Left lung (tissue), 10 donors: ENCODE results near the gene SHISA5. TPM values are rescaled to one million over a fixed set of nuclear protein-coding genes. Genes with fewer than 3 reads are reported as not detected.

Source experiments
- ATAC-seq: fragments of 200-7000 bp; cut with Tn5 transposase; one replicate; pipeline ENCODE4 v1.9.1; 2020; ENCODE audit warnings: moderate library complexity
- DNase-seq, 4 donors: peaks; one replicate each; pipeline ENCODE4 v3.0.0-alpha.2; 2013 to 2020
- H3K27ac ChIP-seq, 2 donors: fragments of 200-600 bp; sonication (generic) in 1 of 2; one replicate each; pipeline versions ENCODE4 v1.5.0 to v1.8.0; 2020 to 2021
- H3K27me3 ChIP-seq, 2 donors: fragments of 200-600 bp; sonication (generic) in 1 of 2; one replicate each; pipeline versions ENCODE4 v1.5.0 to v1.8.0; 2020 to 2021
- H3K36me3 ChIP-seq, 2 donors: fragments of 200-600 bp; sonication (generic) in 1 of 2; one replicate each; pipeline versions ENCODE4 v1.5.0 to v1.8.0; 2020 to 2021
- H3K4me1 ChIP-seq, 2 donors: fragments of 200-600 bp; one replicate each; pipeline ENCODE4 v1.8.0; 2021
- H3K4me3 ChIP-seq, 2 donors: fragments of 200-600 bp; sonication (generic) in 1 of 2; one replicate each; pipeline versions ENCODE4 v1.5.0 to v1.8.0; 2020 to 2021; ENCODE audit warnings: mild to moderate bottlenecking in 1 of 2
- H3K9me3 ChIP-seq, 2 donors: fragments of 200-600 bp; sonication (generic) in 1 of 2; one replicate each; pipeline versions ENCODE4 v1.5.0 to v1.8.0; 2020 to 2021
- CTCF ChIP-seq, 2 donors: fragments of 200-600 bp; sonication (generic) in 1 of 2; IDR thresholded peaks; one replicate each; pipeline versions ENCODE4 v1.5.0 to v1.8.0; 2021; ENCODE audit warnings: antibody characterized with exemption in 2 of 2
- intact Hi-C, 2 donors: fragments of 100-400 bp; cut with DNase I; formaldehyde crosslinking; loops; one replicate each; pipeline versions ENCODE4 v1.11.2 to v1.14.2; 2022
- polyA plus RNA-seq, 6 donors: library from polyadenylated mRNA; unstranded; fragments of 120-200 nt; gene quantifications; one replicate each; pipeline ENCODE4 v1.2.1, GENCODE V29; 2013; ENCODE audit not compliant: insufficient read length in 6 of 6
- total RNA-seq, 2 donors: library from RNA; stranded (reverse); fragmentation: NEBNext Ultra II Directional; extraction: Animal tissue kit (Norgen Biotek cat#: 25700); gene quantifications; one replicate each; pipeline ENCODE4 v1.2.1, GENCODE V29; 2021
- donor health status: DM: no; HTN: yes; CAD: no.
- donor health status: DM: no; HTN: no; CAD: no.

Gene SHISA5
- total and polyA plus RNA-seq, 8 donors = 99.2 to 206 (median 114) TPM

DNA sequence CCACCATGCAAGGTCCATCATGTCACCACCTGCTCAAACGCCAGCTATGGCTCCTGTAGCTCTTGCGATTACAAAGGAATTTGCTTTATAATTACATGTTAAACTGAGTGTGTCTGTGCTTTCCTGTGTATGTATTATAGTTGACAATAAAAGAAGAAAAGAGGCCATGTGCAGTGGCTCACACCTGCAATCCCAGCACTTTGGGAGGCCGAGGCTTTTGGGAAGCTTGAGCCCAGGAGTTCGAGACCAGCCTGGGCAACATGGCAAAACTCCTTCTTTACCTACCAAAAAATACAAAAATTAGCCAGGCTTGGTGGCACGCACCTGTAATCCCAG lies 30.4 kb downstream of the SHISA5 start:
- ATAC-seq (no peak), DNase-seq (no peak)
- Histone ChIP-seq H3K4me1 (peaks cover 23 to 53% of the 10 kb centered on the region in 2 donors), H3K9me3 (no peaks in the 10 kb centered on the region), H3K36me3 (peaks cover 0 to 55% of the 10 kb centered on the region in 2 donors), H3K27me3 (no peaks in the 10 kb centered on the region), H3K27ac (peak overlapping the region; percentile 93 to 97), H3K4me3 (no peak overlapping the region)
- intact Hi-C loops = no loop called here
- no peak for TF ChIP-seq CTCF (IDR thresholded peaks at IDR 0.05)

DNA sequence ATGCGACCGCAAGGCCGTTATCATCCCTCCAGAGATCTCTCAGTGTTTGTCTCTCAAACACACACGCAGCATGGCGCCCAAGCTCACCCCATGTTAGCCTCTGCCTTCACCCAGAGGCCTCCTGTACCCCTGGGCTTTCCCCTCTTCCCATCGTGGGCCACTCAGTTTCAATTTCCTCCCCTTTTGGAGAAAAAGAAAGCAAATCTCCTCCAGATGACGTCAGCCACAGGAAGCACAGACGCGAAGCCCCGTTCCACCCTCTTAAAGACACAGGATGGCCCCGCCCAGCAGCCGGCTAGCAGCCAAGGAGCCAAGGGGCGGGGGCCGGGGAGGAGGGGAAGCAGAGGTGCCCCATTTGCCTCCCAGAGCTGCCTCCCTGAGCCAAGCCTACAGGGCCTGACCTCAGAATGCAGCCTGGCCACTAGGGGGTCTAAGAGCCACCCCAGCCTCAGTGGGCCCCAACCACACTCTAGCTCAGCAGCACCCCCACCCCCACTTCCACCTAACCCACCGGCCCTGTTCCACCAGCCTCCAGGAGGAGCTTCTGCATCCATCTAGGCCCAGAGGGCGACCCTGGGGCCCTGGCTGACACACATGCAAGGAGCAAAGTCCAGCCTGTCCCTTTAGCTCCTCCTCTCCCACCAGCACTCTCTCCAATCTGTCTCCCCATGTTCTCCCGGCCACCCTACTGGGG lies 30.9 kb downstream of the SHISA5 start:
- peak; percentile 96 for ATAC-seq
- peak; percentile 87 to 97 (median 94) for DNase-seq
- Histone ChIP-seq H3K27me3 (no peaks in the 10 kb centered on the region), H3K4me3 (peak overlapping the region; percentile 85 to 92), H3K9me3 (no peaks in the 10 kb centered on the region), H3K36me3 (peaks cover 0 to 55% of the 10 kb centered on the region in 2 donors), H3K4me1 (peaks cover 23 to 58% of the 10 kb centered on the region in 2 donors), H3K27ac (peak overlapping the region; percentile 93 to 97)
- peak; percentile 12 to 51 for TF ChIP-seq CTCF (IDR thresholded peaks at IDR 0.05)
- intact Hi-C loops = no loop called here

GRCh38 chr3:48472673-48472922 lies 31.4 kb downstream of the SHISA5 start:
- Histone ChIP-seq H3K9me3 (no peaks in the 10 kb centered on the region), H3K36me3 (peaks cover 0 to 55% of the 10 kb centered on the region in 2 donors), H3K27ac (peak overlapping the region; percentile 93 to 97), H3K27me3 (no peaks in the 10 kb centered on the region), H3K4me1 (peaks cover 26 to 63% of the 10 kb centered on the region in 2 donors), H3K4me3 (peak overlapping the region; percentile 85 to 92)
- DNase-seq (peak in 1 of 4 donors; percentile 43), ATAC-seq (peak; percentile 52)
- TF ChIP-seq CTCF (IDR thresholded peaks at IDR 0.05) = no peak
- intact Hi-C loops = no loop called here

GRCh38 chr3:48470286-48470685 lies 33.7 kb downstream of the SHISA5 start:
- DNase-seq = no peak
- intact Hi-C loops = no loop called here
- Histone ChIP-seq H3K36me3 (peaks cover 0 to 42% of the 10 kb centered on the region in 2 donors), H3K4me1 (peaks cover 38 to 85% of the 10 kb centered on the region in 2 donors), H3K27me3 (no peaks in the 10 kb centered on the region), H3K9me3 (no peaks in the 10 kb centered on the region), H3K4me3 (no peak overlapping the region), H3K27ac (peak overlapping the region in 1 of 2 donors; percentile 93)
- no peak for ATAC-seq
- TF ChIP-seq CTCF (IDR thresholded peaks at IDR 0.05) = no peak

DNA sequence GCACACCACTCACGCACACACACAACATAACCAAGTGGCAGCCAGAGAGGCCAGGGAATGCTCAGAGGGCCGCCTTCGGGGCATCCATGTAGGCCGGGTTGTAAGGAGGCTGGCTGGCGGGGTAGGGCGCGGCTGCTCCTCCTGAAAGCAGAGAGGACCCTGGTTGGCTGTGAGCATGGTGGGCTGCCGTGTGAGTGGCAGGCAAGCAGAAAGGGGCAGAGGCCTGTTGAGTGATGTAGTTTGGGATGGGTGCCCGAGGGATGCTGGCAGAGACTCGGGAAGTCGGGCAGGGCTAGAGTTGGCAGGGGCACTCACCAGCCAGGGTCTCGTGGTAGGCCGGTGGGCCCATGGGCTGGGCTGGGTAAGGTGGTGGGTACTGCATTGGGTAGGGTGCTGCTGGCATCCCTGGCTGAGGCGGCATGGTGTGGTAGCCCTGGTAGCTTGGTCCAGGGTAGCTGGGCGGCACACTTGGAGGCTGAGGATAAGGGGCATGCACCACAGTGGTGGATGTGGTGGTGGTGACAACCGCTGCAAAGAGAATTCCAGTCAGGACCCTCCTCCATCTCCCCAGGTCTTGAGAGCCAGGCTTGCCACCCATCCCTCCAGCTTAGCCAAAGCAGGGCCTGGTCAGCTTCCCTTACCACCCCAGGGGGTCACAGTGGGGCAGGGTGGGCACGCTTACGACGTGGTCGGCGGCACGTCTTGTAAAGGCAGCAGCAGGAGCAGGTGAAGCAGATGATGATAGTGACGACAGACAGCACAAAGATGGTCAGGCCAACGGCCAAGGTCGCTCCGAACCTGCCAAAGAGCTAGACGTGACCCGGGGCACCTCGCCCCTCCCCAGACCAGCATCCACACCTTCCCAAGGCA lies 34.7 kb downstream of the SHISA5 start:
- DNase-seq (no peak), ATAC-seq (no peak)
- H3K27ac ChIP-seq = peak overlapping the region in 1 of 2 donors; percentile 93
- no peaks in the 10 kb centered on the region for H3K27me3 ChIP-seq
- H3K4me3 ChIP-seq = no peak overlapping the region
- intact Hi-C loops = loop anchor here (5.0 to 10.0 kb wide), 3 partner anchors 33 to 83 kb away; partner anchors contain the start of gene SHISA5 (in 1 of the 2)
- H3K9me3 ChIP-seq = no peaks in the 10 kb centered on the region
- peaks cover 42 to 90% of the 10 kb centered on the region in 2 donors for H3K4me1 ChIP-seq
- peaks cover 0 to 45% of the 10 kb centered on the region in 2 donors for H3K36me3 ChIP-seq
- no peak for TF ChIP-seq CTCF (IDR thresholded peaks at IDR 0.05)
